Testis (tissue), 3 donors: ENCODE results near the gene DLEC1. TPM values are rescaled to one million over a fixed set of nuclear protein-coding genes. Genes with fewer than 3 reads are reported as not detected.

ENCODE experiments used
- DNase-seq: peaks from one replicate; pipeline ENCODE4 v3.0.0-alpha.2; 2019
- H3K27ac ChIP-seq, 2 donors: fragments of 200-600 bp; sonication (generic); one replicate each; pipeline ENCODE4 v1.5.1; 2019
- H3K27me3 ChIP-seq: fragments of 200-600 bp; sonication (generic); one replicate; pipeline ENCODE4 v1.5.1; 2019
- H3K36me3 ChIP-seq: fragments of 200-600 bp; sonication (generic); one replicate; pipeline ENCODE4 v1.5.1; 2017; ENCODE audit warnings: low read depth; ENCODE audit errors: missing control alignments
- H3K4me1 ChIP-seq: fragments of 200-600 bp; sonication (generic); one replicate; pipeline ENCODE4 v1.5.1; 2019
- H3K4me3 ChIP-seq, 2 donors: fragments of 200-600 bp; sonication (generic); one replicate each; pipeline ENCODE4 v1.5.1; 2017 to 2019
- H3K9me3 ChIP-seq: fragments of 200-600 bp; sonication (generic); one replicate; pipeline ENCODE4 v1.5.1; 2017
- CTCF ChIP-seq, 3 experiments: fragments of 450-650 bp in 2 of 3; fragments of 200-600 bp in 1 of 3; sonication (generic) in 1 of 3; IDR thresholded peaks; one replicate each; pipeline ENCODE4 v1.5.1; 2016 to 2019; ENCODE audit warnings: antibody characterized with exemption in 3 of 3, mild to moderate bottlenecking in 2 of 3, moderate library complexity in 1 of 3
- POLR2A ChIP-seq: fragments of 450-650 bp; IDR thresholded peaks from one replicate; pipeline ENCODE4 v1.6.1; 2017; ENCODE audit warnings: antibody characterized with exemption, mild to moderate bottlenecking, moderate library complexity
- WGBS, 2 donors: methylation state at CpG; one replicate each; pipeline ENCODE4 v1.1.5; 2018; 5-methylcytosine and 5-hydroxymethylcytosine counted together
- intact Hi-C: fragments of 100-400 bp; cut with DNase I; formaldehyde crosslinking; loops from one replicate; pipeline ENCODE4 v1.15.1; 2023; ENCODE audit warnings: low total_unique reads
- polyA plus RNA-seq: library from polyadenylated mRNA; stranded (reverse); fragments of 350-450 nt; fragmentation: Illumina TruSeq; extraction: RNeasy Lipid Tissue Mini Kit (QIAGEN cat#74804); gene quantifications from one replicate; pipeline ENCODE4 v1.2.3, GENCODE V29; 2014; ENCODE audit warnings: low read depth, low replicate concordance; ENCODE audit not compliant: insufficient read depth
- total RNA-seq, 2 donors: library from RNA; depleted of rRNA; stranded (reverse); fragments of >200 nt; gene quantifications; one replicate each; pipeline ENCODE4 v1.2.3, GENCODE V29; 2016

Gene DLEC1
- total and polyA plus RNA-seq, 3 donors from 2014 or later, result 32.3 to 40.8 (median 36.9) TPM

- H3K4me1 ChIP-seq, result no peaks in the 10 kb centered on the region
- TF ChIP-seq CTCF (IDR thresholded peaks at IDR 0.05) (no peak), POLR2A (no peak)
- intact Hi-C loops, result no loop called here
- H3K9me3 ChIP-seq, result no peaks in the 10 kb centered on the region
- no peaks in the 10 kb centered on the region for H3K36me3 ChIP-seq
- no peaks in the 10 kb centered on the region for H3K27me3 ChIP-seq
- H3K27ac ChIP-seq, result no peak overlapping the region
- no peak overlapping the region for H3K4me3 ChIP-seq
- DNase-seq, result no peak
- WGBS, 2 donors, result 80 to 82% methylated on average over 5 of the region's 5 CpGs
These were observed 109.4 kb downstream of the DLEC1 start for GRCh38 chr3:38148311-38148882.

GRCh38 chr3:38149708-38150107 is 110.7 kb downstream of the DLEC1 start:
- no peak overlapping the region for H3K4me3 ChIP-seq
- intact Hi-C loops, result no loop called here

GRCh38 chr3:38150780-38151528 is 111.9 kb downstream of the DLEC1 start:
- no peak for DNase-seq

More at GRCh38 chr3:38149708-38150107, 110.7 kb downstream of the DLEC1 start:
- WGBS, 2 donors, result 70 to 79% methylated on average over 3 of the region's 3 CpGs
- no peak for DNase-seq
- Histone ChIP-seq H3K27ac (no peak overlapping the region), H3K27me3 (no peaks in the 10 kb centered on the region), H3K36me3 (no peaks in the 10 kb centered on the region), H3K4me1 (no peaks in the 10 kb centered on the region), H3K9me3 (no peaks in the 10 kb centered on the region)
- TF ChIP-seq POLR2A (no peak), CTCF (IDR thresholded peaks at IDR 0.05) (no peak)

GRCh38 chr3:38151667-38152265 is 112.8 kb downstream of the DLEC1 start:
- Histone ChIP-seq H3K4me1 (no peaks in the 10 kb centered on the region), H3K4me3 (no peak overlapping the region), H3K9me3 (no peaks in the 10 kb centered on the region), H3K27ac (no peak overlapping the region), H3K36me3 (no peaks in the 10 kb centered on the region), H3K27me3 (no peaks in the 10 kb centered on the region)
- intact Hi-C loops, result no loop called here
- DNase-seq, result no peak
- TF ChIP-seq POLR2A (no peak), CTCF (IDR thresholded peaks at IDR 0.05) (no peak)
- WGBS, 2 donors, result 89 to 90% methylated on average over 3 of the region's 3 CpGs

More at GRCh38 chr3:38150780-38151528, 111.9 kb downstream of the DLEC1 start:
- Histone ChIP-seq H3K4me1 (no peaks in the 10 kb centered on the region), H3K9me3 (no peaks in the 10 kb centered on the region), H3K27ac (no peak overlapping the region), H3K4me3 (no peak overlapping the region), H3K36me3 (no peaks in the 10 kb centered on the region), H3K27me3 (no peaks in the 10 kb centered on the region)
- 82 to 84% methylated on average over 3 of the region's 3 CpGs for WGBS, 2 donors
- no peak for TF ChIP-seq POLR2A
- no peak for TF ChIP-seq CTCF (IDR thresholded peaks at IDR 0.05)
- intact Hi-C loops, result no loop called here
